ENCODE results near the gene IL1RAPL1.

DNA sequence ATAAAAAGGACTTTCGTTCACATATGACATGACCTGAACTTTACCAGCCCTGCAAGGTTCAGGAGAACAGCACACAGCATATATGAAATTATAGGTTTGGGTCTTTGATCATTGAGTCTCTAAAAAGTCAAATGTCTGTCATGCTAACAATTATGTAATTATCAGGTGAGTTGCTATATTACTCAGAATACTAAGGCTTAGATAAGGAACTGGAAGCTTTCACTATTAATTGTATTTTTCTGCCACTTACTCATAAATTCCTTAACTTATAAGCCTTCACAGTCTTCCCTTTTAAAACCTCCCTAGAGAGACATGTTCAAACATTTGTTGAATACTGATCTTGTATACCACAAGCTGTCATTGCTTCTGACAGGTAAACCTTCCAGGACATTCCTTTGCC lies 1335.4 kb downstream of the IL1RAPL1 start:
- TF ChIP-seq POLR2AphosphoS5 (IDR thresholded peaks at IDR 0.05; ENCODE audit: low read depth, low read length) (no peak), RAD21 (IDR thresholded peaks at IDR 0.05; ENCODE audit: low read length) (no peak), EP300 (IDR thresholded peaks at IDR 0.05; ENCODE audit: borderline replicate concordance in 1 of 2, low read depth in 1 of 2, low read length in 1 of 2) (no peak), GABPA (IDR thresholded peaks at IDR 0.05; ENCODE audit: low read depth) (no peak), YY1 (IDR thresholded peaks at IDR 0.05; ENCODE audit: low read depth) (no peak)
- TF ChIP-seq, protein P1, sequence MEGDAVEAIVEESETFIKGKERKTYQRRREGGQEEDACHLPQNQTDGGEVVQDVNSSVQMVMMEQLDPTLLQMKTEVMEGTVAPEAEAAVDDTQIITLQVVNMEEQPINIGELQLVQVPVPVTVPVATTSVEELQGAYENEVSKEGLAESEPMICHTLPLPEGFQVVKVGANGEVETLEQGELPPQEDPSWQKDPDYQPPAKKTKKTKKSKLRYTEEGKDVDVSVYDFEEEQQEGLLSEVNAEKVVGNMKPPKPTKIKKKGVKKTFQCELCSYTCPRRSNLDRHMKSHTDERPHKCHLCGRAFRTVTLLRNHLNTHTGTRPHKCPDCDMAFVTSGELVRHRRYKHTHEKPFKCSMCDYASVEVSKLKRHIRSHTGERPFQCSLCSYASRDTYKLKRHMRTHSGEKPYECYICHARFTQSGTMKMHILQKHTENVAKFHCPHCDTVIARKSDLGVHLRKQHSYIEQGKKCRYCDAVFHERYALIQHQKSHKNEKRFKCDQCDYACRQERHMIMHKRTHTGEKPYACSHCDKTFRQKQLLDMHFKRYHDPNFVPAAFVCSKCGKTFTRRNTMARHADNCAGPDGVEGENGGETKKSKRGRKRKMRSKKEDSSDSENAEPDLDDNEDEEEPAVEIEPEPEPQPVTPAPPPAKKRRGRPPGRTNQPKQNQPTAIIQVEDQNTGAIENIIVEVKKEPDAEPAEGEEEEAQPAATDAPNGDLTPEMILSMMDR (IDR thresholded peaks at IDR 0.05): no peak

All from SK-N-SH (cell line).